GM23338 (cell line): ENCODE measurements around the gene TPCN2. TPM values are rescaled to one million over a fixed set of nuclear protein-coding genes. Genes with fewer than 3 reads are reported as not detected.

ENCODE experiments used
- ATAC-seq: fragments of 200-7000 bp; cut with Tn5 transposase; 3 replicates; pipeline ENCODE4 v1.9.1; 2020
- DNase-seq: peaks from one replicate; pipeline ENCODE4 v3.0.0-alpha.2; 2015; ENCODE audit warnings: low spot score
- H2AFZ ChIP-seq: fragments of 200-600 bp; sonication (generic); 2 replicates; pipeline ENCODE4 v1.8.0; 2016; ENCODE audit warnings: antibody characterized with exemption, mild to moderate bottlenecking, moderate library complexity
- H3F3A ChIP-seq: fragments of 200-600 bp; sonication (generic); replicated peaks from 2 replicates; pipeline ENCODE4 v1.8.0; 2017; ENCODE audit warnings: antibody characterized with exemption, mixed run types, low read depth
- H3K27ac ChIP-seq: fragments of 200-600 bp; sonication (generic); 2 replicates; pipeline ENCODE4 v1.6.1; 2016; ENCODE audit warnings: low read depth
- H3K27me3 ChIP-seq: fragments of 200-600 bp; sonication (generic); 2 replicates; pipeline ENCODE4 v1.8.0; 2016; ENCODE audit warnings: mild to moderate bottlenecking, mixed run types, moderate library complexity; ENCODE audit not compliant: insufficient read depth
- H3K36me3 ChIP-seq: fragments of 200-600 bp; sonication (generic); 2 replicates; pipeline ENCODE4 v1.8.0; 2016; ENCODE audit warnings: mild to moderate bottlenecking; ENCODE audit not compliant: insufficient read depth
- H3K4me1 ChIP-seq: fragments of 200-600 bp; sonication (generic); 2 replicates; pipeline ENCODE4 v1.8.0; 2016; ENCODE audit warnings: mild to moderate bottlenecking, moderate library complexity; ENCODE audit not compliant: insufficient read depth
- H3K4me2 ChIP-seq: fragments of 200-600 bp; sonication (generic); 2 replicates; pipeline ENCODE4 v1.7.1; 2017; ENCODE audit warnings: mixed run types
- H3K4me3 ChIP-seq: fragments of 200-600 bp; sonication (generic); 2 replicates; pipeline ENCODE4 v1.6.1; 2016; ENCODE audit warnings: mixed run types
- H3K79me2 ChIP-seq: fragments of 200-600 bp; sonication (generic); replicated peaks from 2 replicates; pipeline ENCODE4 v1.8.0; 2017; ENCODE audit warnings: mild to moderate bottlenecking; ENCODE audit not compliant: insufficient read depth
- H3K9me2 ChIP-seq: fragments of 200-600 bp; sonication (generic); 2 replicates; pipeline ENCODE4 v1.8.0; 2017; ENCODE audit not compliant: insufficient read depth
- H4K20me1 ChIP-seq: fragments of 200-600 bp; sonication (generic); replicated peaks from 2 replicates; pipeline ENCODE4 v1.8.0; 2017; ENCODE audit warnings: mild to moderate bottlenecking; ENCODE audit not compliant: insufficient read depth
- H3K27ac Mint-ChIP-seq: 2 replicates; pipeline ENCODE4 v1.8.0; 2020; ENCODE audit warnings: inconsistent platforms, mild to moderate bottlenecking, moderate library complexity, mixed read lengths
- H3K27me3 Mint-ChIP-seq: 3 replicates; pipeline ENCODE4 v1.8.0; 2022; ENCODE audit warnings: low read depth, mild to moderate bottlenecking, moderate library complexity, mixed read lengths, inconsistent platforms; ENCODE audit not compliant: insufficient read depth, poor library complexity
- H3K36me3 Mint-ChIP-seq: 3 replicates; pipeline ENCODE4 v1.8.0; 2021; ENCODE audit warnings: low read depth, mild to moderate bottlenecking, inconsistent platforms, moderate library complexity, mixed read lengths
- H3K4me1 Mint-ChIP-seq: 3 replicates; pipeline ENCODE4 v1.8.0; 2020; ENCODE audit warnings: mild to moderate bottlenecking, inconsistent platforms, mixed read lengths
- H3K4me3 Mint-ChIP-seq: 3 replicates; pipeline ENCODE4 v1.8.0; 2021; ENCODE audit warnings: moderate library complexity, mild to moderate bottlenecking, inconsistent platforms, mixed read lengths
- H3K9me3 Mint-ChIP-seq: 3 replicates; pipeline ENCODE4 v1.8.0; 2020; ENCODE audit warnings: moderate library complexity, mild to moderate bottlenecking, inconsistent platforms, mixed read lengths
- CREB1 ChIP-seq: fragments of 250-450 bp; sonication (Bioruptor Pico); IDR thresholded peaks from 2 replicates; pipeline ENCODE4 v1.5.0; 2020; ENCODE audit warnings: low read depth, mild to moderate bottlenecking, moderate library complexity
- EZH2 ChIP-seq: fragments of 200-600 bp; sonication (generic); IDR thresholded peaks from one replicate; pipeline ENCODE4 v1.8.0; 2017; ENCODE audit warnings: antibody characterized with exemption, mild to moderate bottlenecking, low read depth; ENCODE audit not compliant: unreplicated experiment
- EZH2phosphoT487 ChIP-seq: fragments of 200-600 bp; sonication (generic); IDR thresholded peaks from one replicate; pipeline ENCODE4 v1.8.1; 2018; ENCODE audit warnings: antibody characterized with exemption; ENCODE audit not compliant: unreplicated experiment
- JUNB ChIP-seq: IDR thresholded peaks from one replicate; pipeline ENCODE4 v1.6.1; 2016; ENCODE audit warnings: antibody characterized with exemption; ENCODE audit not compliant: unreplicated experiment
- NANOG ChIP-seq: IDR thresholded peaks from 2 replicates; pipeline ENCODE4 v1.6.1; 2016; ENCODE audit warnings: antibody characterized with exemption, borderline replicate concordance
- POLR2AphosphoS5 ChIP-seq: IDR thresholded peaks from 2 replicates; pipeline ENCODE4 v1.6.1; 2016; ENCODE audit warnings: antibody characterized with exemption, low read depth
- STAT1 ChIP-seq: IDR thresholded peaks from one replicate; pipeline ENCODE4 v1.6.1; 2016; ENCODE audit warnings: antibody characterized with exemption; ENCODE audit not compliant: unreplicated experiment
- ZNF114 ChIP-seq: fragments of 250-450 bp; sonication (Bioruptor Pico); IDR thresholded peaks from 2 replicates; pipeline ENCODE4 v1.5.0; 2020; ENCODE audit warnings: mild to moderate bottlenecking, moderate library complexity
- ZNF331 ChIP-seq: fragments of 250-450 bp; sonication (Bioruptor Pico); IDR thresholded peaks from 2 replicates; pipeline ENCODE4 v1.5.0; 2020; ENCODE audit warnings: low read depth, mild to moderate bottlenecking, moderate library complexity
- polyA plus RNA-seq: library from polyadenylated mRNA; unstranded; fragments of >200 nt; fragmentation: Nextera tagmentation; extraction: Ambion mirVana; gene quantifications from 2 replicates; pipeline ENCODE4 v1.2.1, GENCODE V29; 2016
- total RNA-seq: library from RNA; depleted of rRNA; stranded (reverse); fragments of >200 nt; shearing (Covaris generic); gene quantifications from 2 replicates; pipeline ENCODE4 v1.2.3, GENCODE V29; 2014
- TF ChIP-seq, protein P1 (sequence below): fragments of 250-450 bp; sonication (Bioruptor Pico); IDR thresholded peaks from 2 replicates; pipeline ENCODE4 v1.5.0; 2020; ENCODE audit warnings: mild to moderate bottlenecking, moderate library complexity
- TF ChIP-seq, protein P2 (sequence below): IDR thresholded peaks from 2 replicates; pipeline ENCODE4 v1.6.1; 2016; ENCODE audit warnings: antibody characterized with exemption
- TF ChIP-seq, protein P3 (sequence below): IDR thresholded peaks from one replicate; pipeline ENCODE4 v1.6.1; 2018; ENCODE audit warnings: antibody characterized with exemption; ENCODE audit not compliant: unreplicated experiment
- TF ChIP-seq, protein P4 (sequence below), 2 experiments: fragments of 200-600 bp in 1 of 2; sonication (generic) in 1 of 2; conservative IDR thresholded peaks; 2 replicates each; pipeline versions ENCODE4 v1.5.1 to v1.6.1; 2016 to 2017; ENCODE audit warnings: antibody characterized with exemption in 2 of 2, low read depth in 2 of 2, mild to moderate bottlenecking in 2 of 2, moderate library complexity in 1 of 2

Gene TPCN2
- total and polyA plus RNA-seq, 2 experiments from 2014 or later, result 5.8 to 14.7 TPM

DNA sequence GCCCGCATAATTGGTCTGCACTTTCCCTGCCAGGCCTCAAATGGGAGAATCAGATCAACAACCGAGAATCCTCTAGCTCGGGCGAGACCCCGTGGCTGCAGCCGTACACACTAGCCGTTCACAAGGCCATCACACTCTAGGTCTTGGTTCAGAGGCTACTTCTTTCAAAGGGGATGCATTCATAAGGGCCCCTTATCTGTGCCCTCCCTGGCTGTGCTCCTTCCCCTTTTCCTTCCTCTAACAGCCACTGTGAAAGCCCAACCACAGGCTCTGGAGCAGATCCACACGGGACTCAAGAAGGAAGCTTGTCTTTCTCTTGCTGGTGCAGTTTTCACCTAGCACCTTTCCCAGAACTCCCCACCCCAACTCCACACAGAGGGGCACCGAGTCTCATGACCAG is 131.5 kb downstream of the TPCN2 start:
- no peaks in the 10 kb centered on the region for H3K36me3 ChIP-seq
- no peak overlapping the region for H3K4me3 Mint-ChIP-seq
- ATAC-seq, result no peak
- no peaks in the 10 kb centered on the region for H3F3A ChIP-seq
- no peak overlapping the region for H3K27ac ChIP-seq
- H3K36me3 Mint-ChIP-seq, result no peaks in the 10 kb centered on the region
- TF ChIP-seq JUNB (no peak), ZNF114 (CRISPR knock-in tag) (no peak), NANOG (no peak), POLR2AphosphoS5 (no peak), ZNF331 (no peak), STAT1 (no peak), EZH2 (no peak), CREB1 (CRISPR knock-in tag) (no peak), EZH2phosphoT487 (no peak)
- TF ChIP-seq, protein P1, sequence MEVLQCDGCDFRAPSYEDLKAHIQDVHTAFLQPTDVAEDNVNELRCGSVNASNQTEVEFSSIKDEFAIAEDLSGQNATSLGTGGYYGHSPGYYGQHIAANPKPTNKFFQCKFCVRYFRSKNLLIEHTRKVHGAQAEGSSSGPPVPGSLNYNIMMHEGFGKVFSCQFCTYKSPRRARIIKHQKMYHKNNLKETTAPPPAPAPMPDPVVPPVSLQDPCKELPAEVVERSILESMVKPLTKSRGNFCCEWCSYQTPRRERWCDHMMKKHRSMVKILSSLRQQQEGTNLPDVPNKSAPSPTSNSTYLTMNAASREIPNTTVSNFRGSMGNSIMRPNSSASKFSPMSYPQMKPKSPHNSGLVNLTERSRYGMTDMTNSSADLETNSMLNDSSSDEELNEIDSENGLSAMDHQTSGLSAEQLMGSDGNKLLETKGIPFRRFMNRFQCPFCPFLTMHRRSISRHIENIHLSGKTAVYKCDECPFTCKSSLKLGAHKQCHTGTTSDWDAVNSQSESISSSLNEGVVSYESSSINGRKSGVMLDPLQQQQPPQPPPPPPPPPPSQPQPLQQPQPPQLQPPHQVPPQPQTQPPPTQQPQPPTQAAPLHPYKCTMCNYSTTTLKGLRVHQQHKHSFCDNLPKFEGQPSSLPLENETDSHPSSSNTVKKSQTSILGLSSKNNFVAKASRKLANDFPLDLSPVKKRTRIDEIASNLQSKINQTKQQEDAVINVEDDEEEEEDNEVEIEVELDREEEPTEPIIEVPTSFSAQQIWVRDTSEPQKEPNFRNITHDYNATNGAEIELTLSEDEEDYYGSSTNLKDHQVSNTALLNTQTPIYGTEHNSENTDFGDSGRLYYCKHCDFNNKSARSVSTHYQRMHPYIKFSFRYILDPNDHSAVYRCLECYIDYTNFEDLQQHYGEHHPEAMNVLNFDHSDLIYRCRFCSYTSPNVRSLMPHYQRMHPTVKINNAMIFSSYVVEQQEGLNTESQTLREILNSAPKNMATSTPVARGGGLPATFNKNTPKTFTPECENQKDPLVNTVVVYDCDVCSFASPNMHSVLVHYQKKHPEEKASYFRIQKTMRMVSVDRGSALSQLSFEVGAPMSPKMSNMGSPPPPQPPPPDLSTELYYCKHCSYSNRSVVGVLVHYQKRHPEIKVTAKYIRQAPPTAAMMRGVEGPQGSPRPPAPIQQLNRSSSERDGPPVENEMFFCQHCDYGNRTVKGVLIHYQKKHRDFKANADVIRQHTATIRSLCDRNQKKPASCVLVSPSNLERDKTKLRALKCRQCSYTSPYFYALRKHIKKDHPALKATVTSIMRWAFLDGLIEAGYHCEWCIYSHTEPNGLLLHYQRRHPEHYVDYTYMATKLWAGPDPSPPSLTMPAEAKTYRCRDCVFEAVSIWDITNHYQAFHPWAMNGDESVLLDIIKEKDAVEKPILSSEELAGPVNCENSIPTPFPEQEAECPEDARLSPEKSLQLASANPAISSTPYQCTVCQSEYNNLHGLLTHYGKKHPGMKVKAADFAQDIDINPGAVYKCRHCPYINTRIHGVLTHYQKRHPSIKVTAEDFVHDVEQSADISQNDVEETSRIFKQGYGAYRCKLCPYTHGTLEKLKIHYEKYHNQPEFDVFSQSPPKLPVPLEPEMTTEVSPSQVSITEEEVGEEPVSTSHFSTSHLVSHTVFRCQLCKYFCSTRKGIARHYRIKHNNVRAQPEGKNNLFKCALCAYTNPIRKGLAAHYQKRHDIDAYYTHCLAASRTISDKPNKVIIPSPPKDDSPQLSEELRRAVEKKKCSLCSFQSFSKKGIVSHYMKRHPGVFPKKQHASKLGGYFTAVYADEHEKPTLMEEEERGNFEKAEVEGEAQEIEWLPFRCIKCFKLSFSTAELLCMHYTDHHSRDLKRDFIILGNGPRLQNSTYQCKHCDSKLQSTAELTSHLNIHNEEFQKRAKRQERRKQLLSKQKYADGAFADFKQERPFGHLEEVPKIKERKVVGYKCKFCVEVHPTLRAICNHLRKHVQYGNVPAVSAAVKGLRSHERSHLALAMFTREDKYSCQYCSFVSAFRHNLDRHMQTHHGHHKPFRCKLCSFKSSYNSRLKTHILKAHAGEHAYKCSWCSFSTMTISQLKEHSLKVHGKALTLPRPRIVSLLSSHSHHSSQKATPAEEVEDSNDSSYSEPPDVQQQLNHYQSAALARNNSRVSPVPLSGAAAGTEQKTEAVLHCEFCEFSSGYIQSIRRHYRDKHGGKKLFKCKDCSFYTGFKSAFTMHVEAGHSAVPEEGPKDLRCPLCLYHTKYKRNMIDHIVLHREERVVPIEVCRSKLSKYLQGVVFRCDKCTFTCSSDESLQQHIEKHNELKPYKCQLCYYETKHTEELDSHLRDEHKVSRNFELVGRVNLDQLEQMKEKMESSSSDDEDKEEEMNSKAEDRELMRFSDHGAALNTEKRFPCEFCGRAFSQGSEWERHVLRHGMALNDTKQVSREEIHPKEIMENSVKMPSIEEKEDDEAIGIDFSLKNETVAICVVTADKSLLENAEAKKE (CRISPR knock-in tag), result no peak
- TF ChIP-seq, protein P2, sequence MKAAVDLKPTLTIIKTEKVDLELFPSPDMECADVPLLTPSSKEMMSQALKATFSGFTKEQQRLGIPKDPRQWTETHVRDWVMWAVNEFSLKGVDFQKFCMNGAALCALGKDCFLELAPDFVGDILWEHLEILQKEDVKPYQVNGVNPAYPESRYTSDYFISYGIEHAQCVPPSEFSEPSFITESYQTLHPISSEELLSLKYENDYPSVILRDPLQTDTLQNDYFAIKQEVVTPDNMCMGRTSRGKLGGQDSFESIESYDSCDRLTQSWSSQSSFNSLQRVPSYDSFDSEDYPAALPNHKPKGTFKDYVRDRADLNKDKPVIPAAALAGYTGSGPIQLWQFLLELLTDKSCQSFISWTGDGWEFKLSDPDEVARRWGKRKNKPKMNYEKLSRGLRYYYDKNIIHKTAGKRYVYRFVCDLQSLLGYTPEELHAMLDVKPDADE, result no peak
- TF ChIP-seq, protein P3, sequence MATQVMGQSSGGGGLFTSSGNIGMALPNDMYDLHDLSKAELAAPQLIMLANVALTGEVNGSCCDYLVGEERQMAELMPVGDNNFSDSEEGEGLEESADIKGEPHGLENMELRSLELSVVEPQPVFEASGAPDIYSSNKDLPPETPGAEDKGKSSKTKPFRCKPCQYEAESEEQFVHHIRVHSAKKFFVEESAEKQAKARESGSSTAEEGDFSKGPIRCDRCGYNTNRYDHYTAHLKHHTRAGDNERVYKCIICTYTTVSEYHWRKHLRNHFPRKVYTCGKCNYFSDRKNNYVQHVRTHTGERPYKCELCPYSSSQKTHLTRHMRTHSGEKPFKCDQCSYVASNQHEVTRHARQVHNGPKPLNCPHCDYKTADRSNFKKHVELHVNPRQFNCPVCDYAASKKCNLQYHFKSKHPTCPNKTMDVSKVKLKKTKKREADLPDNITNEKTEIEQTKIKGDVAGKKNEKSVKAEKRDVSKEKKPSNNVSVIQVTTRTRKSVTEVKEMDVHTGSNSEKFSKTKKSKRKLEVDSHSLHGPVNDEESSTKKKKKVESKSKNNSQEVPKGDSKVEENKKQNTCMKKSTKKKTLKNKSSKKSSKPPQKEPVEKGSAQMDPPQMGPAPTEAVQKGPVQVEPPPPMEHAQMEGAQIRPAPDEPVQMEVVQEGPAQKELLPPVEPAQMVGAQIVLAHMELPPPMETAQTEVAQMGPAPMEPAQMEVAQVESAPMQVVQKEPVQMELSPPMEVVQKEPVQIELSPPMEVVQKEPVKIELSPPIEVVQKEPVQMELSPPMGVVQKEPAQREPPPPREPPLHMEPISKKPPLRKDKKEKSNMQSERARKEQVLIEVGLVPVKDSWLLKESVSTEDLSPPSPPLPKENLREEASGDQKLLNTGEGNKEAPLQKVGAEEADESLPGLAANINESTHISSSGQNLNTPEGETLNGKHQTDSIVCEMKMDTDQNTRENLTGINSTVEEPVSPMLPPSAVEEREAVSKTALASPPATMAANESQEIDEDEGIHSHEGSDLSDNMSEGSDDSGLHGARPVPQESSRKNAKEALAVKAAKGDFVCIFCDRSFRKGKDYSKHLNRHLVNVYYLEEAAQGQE, result no peak
- TF ChIP-seq, protein P4, sequence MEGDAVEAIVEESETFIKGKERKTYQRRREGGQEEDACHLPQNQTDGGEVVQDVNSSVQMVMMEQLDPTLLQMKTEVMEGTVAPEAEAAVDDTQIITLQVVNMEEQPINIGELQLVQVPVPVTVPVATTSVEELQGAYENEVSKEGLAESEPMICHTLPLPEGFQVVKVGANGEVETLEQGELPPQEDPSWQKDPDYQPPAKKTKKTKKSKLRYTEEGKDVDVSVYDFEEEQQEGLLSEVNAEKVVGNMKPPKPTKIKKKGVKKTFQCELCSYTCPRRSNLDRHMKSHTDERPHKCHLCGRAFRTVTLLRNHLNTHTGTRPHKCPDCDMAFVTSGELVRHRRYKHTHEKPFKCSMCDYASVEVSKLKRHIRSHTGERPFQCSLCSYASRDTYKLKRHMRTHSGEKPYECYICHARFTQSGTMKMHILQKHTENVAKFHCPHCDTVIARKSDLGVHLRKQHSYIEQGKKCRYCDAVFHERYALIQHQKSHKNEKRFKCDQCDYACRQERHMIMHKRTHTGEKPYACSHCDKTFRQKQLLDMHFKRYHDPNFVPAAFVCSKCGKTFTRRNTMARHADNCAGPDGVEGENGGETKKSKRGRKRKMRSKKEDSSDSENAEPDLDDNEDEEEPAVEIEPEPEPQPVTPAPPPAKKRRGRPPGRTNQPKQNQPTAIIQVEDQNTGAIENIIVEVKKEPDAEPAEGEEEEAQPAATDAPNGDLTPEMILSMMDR (conservative IDR thresholded peaks at IDR 0.05; ENCODE audit: low read depth in 2 of 2), result no peak
- peaks cover 4% of the 10 kb centered on the region; the same call in 2 of the 3 replicates for H3K4me1 Mint-ChIP-seq
- H3K4me2 ChIP-seq, result no peak overlapping the region
- no peaks in the 10 kb centered on the region for H3K79me2 ChIP-seq
- no peaks in the 10 kb centered on the region for H3K4me1 ChIP-seq
- peaks cover 3% of the 10 kb centered on the region; the same call in 2 of the 3 replicates for H3K9me3 Mint-ChIP-seq
- H3K4me3 ChIP-seq, result no peak overlapping the region
- DNase-seq, result no peak
- no peak overlapping the region for H3K27ac Mint-ChIP-seq
- no peaks in the 10 kb centered on the region for H3K27me3 ChIP-seq
- no peak overlapping the region for H2AFZ ChIP-seq
- H3K9me2 ChIP-seq, result no peaks in the 10 kb centered on the region; the same call in 1 of the 2 replicates
- peaks cover 4% of the 10 kb centered on the region for H3K27me3 Mint-ChIP-seq
- no peaks in the 10 kb centered on the region for H4K20me1 ChIP-seq
